Measurements from ENCODE around the gene MRGPRF.

The MRGPRF gene

DNA sequence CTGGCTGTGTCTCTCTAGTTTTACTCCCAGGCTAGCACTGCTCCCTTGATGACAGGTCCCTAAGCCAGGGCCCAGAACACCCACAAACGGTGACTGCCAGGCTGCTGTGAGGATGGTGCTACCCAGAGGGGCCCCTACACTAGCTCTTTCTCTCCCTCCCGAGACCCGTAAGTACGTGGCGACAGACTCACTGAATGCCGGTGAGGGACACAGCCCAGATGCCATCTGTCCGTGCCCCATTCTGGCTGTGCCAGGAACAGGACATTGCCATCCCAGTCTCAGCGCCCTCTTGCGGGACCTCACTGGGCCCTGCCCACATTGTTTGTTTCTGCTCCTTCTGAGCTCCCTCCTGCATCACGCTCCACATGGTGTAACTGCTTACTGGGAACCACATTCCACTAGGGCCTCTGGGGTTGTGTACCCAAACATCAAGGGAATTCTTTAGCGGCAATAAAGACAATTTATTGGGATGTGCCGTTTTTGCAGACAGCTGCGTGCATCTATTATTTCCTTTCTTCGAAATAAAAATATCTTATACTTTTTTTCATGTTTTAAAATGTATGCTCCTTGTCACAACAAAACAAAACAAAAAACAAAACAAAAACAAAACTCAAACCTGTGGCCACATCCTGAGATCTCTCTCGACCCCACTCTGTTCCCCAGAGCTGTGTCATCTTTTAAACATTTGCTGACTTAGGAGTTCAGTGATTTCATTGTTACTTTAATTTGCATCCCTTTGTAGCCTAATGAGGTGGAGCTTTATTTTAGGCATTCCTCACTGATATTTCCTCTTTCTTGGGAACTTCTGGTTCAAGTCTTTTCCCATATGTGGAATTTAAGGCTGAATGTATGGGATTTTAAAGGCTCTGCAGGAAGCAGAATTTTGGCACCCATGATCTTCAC lies 31.3 kb upstream of the MRGPRF start:
- TF ChIP-seq, protein P1, sequence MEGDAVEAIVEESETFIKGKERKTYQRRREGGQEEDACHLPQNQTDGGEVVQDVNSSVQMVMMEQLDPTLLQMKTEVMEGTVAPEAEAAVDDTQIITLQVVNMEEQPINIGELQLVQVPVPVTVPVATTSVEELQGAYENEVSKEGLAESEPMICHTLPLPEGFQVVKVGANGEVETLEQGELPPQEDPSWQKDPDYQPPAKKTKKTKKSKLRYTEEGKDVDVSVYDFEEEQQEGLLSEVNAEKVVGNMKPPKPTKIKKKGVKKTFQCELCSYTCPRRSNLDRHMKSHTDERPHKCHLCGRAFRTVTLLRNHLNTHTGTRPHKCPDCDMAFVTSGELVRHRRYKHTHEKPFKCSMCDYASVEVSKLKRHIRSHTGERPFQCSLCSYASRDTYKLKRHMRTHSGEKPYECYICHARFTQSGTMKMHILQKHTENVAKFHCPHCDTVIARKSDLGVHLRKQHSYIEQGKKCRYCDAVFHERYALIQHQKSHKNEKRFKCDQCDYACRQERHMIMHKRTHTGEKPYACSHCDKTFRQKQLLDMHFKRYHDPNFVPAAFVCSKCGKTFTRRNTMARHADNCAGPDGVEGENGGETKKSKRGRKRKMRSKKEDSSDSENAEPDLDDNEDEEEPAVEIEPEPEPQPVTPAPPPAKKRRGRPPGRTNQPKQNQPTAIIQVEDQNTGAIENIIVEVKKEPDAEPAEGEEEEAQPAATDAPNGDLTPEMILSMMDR (IDR thresholded peaks at IDR 0.05; ENCODE audit: low read depth, low read length): peak; percentile 45
- no peaks in the 10 kb centered on the region for H3K36me3 ChIP-seq

DNA sequence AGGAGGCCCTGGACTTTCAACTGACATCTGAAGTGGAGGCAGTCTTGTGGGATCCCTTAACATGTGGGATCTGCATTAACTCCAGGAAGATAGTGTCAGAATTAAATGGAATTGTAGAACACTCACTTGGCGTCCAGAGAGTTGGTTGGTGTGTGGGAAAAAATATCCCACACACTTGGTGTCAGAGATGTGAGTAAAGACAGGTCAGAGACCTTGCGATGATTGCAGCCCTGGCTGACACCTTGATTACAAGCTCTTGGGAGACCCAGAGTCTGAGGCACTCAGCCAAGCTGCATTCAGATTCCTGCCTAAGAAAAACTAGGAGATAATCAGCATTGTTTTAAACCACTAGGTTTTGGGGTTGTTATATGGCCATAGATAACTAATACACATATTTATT lies 28.5 kb upstream of the MRGPRF start:
- Histone ChIP-seq H3K4me3 (ENCODE audit: low read depth, low read length) (no peak overlapping the region), H3K36me3 (no peaks in the 10 kb centered on the region), H3K27ac (no peak overlapping the region), H3K27me3 (ENCODE audit: insufficient read depth, low read depth, severe bottlenecking) (no peaks in the 10 kb centered on the region), H3K9me3 (ENCODE audit: severe bottlenecking) (no peaks in the 10 kb centered on the region)
- no peak for DNase-seq
- TF ChIP-seq, protein P1 (IDR thresholded peaks at IDR 0.05; ENCODE audit: low read depth, low read length): no peak

More for the DNA sequence above, 31.3 kb upstream of the MRGPRF start:
- Histone ChIP-seq H3K4me3 (ENCODE audit: low read depth, low read length) (no peak overlapping the region), H3K9me3 (ENCODE audit: severe bottlenecking) (no peaks in the 10 kb centered on the region), H3K27me3 (ENCODE audit: insufficient read depth, low read depth, severe bottlenecking) (no peaks in the 10 kb centered on the region), H3K27ac (no peak overlapping the region)
- peak; percentile 29 for DNase-seq

DNA sequence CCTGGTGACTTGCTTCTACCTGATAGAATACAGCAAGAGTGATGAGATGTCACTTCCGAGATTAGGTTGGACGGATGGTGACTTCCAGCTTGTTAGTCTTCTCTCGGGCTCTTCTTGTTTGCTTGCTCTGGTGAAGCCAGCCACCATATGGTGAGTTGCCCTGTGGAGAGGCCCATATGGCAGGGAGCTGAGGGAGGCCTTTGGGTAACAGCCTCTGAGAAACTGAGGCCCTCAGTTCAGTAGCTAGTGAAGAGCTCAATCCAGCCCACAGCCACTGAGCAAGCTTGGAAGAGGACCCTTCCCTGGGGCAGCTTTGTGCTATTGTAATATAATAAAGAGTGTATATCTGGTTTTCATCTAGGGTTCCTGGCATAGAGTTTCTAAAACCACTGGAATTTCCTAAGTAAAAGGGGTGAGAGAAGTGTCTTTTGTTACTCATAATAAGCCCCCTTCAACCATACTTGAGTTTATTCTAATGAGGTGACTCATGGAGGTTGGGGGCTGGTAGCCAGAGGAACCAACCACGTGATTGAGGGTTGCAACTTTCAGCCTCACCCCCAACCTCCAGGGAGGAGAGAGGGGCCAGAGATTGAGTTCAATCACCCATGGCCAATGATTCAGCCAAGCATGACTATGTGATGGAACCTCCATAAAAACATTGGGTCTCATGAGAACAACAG lies 27.7 kb upstream of the MRGPRF start:
- Histone ChIP-seq H3K27ac (no peak overlapping the region), H3K4me3 (ENCODE audit: low read depth, low read length) (no peak overlapping the region), H3K36me3 (no peaks in the 10 kb centered on the region), H3K27me3 (ENCODE audit: insufficient read depth, low read depth, severe bottlenecking) (no peaks in the 10 kb centered on the region), H3K9me3 (ENCODE audit: severe bottlenecking) (no peaks in the 10 kb centered on the region)
- TF ChIP-seq, protein P1 (IDR thresholded peaks at IDR 0.05; ENCODE audit: low read depth, low read length): no peak
- DNase-seq: no peak

DNA sequence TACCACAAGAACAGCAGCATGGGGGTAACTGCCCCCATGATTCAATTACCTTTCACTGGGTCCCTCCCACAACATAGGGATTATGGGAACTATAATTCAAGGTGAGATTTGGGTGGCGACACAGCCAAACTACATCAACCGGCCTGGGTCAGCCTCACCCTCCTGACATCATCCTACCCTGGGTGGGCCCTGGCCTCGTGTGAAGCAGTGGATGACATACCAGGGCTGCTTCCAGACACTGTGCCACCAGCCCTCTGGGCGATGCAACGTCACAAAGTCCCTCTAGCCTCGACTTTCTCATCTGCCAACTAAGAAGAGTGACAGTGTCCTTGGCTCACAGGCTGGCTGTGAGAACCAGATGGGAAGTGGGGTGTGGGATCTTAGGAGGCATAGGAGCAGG lies 27.0 kb upstream of the MRGPRF start:
- no peak overlapping the region for H3K27ac ChIP-seq
- DNase-seq: no peak
- no peak overlapping the region for H3K4me3 ChIP-seq (ENCODE audit: low read depth, low read length)
- no peaks in the 10 kb centered on the region for H3K27me3 ChIP-seq (ENCODE audit: insufficient read depth, low read depth, severe bottlenecking)
- H3K9me3 ChIP-seq (ENCODE audit: severe bottlenecking): no peaks in the 10 kb centered on the region
- no peaks in the 10 kb centered on the region for H3K36me3 ChIP-seq
- TF ChIP-seq, protein P1 (IDR thresholded peaks at IDR 0.05; ENCODE audit: low read depth, low read length): no peak

DNA sequence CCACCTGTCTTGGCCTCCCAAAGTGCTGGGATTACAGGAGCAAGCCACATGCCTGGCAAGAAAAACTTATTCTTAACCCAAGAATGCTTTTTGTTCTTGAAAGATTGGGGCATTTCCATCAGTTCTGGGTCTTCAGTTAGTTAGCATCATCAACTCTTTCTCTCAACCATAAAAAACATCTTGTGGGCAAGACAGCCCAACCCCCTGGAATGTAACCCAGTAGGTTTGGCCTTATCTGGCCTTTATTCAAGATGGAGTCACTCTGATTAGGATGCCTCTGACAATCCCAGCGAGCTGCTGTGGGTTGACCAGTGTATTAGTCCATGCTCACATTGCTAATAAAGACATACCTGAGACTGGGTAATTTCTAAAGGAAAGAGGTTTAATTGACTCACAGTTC lies 26.5 kb upstream of the MRGPRF start:
- Histone ChIP-seq H3K4me3 (ENCODE audit: low read depth, low read length) (no peak overlapping the region), H3K27ac (no peak overlapping the region), H3K27me3 (ENCODE audit: insufficient read depth, low read depth, severe bottlenecking) (no peaks in the 10 kb centered on the region), H3K9me3 (ENCODE audit: severe bottlenecking) (no peaks in the 10 kb centered on the region), H3K36me3 (no peaks in the 10 kb centered on the region)
- TF ChIP-seq, protein P1 (IDR thresholded peaks at IDR 0.05; ENCODE audit: low read depth, low read length): no peak
- no peak for DNase-seq

Data from WERI-Rb-1 (cell line).